Measurements from ENCODE around the gene GLDN.

GRCh38 chr15:51311510-51311909 is 29.9 kb upstream of the GLDN start:
- TF ChIP-seq POLR2A (IDR thresholded peaks at IDR 0.05; ENCODE audit: low read length), result no peak
- TF ChIP-seq GATA1 (IDR thresholded peaks at IDR 0.05; ENCODE audit: low read depth, low read length), result no peak

All from erythroblast (primary cell).